ENCODE data around the gene RAMAC. TPM values are rescaled to one million over a fixed set of nuclear protein-coding genes. Genes with fewer than 3 reads are reported as not detected.
A peak's percentile ranks its signal among the peaks of the same experiment; 100 is the strongest.

Gene RAMAC
- total and polyA plus RNA-seq, 2 of the 8 experiments (the other 6 are each of a cell fraction or from before 2014, with no cell fraction given): 20.7 to 32.9 TPM

DNA sequence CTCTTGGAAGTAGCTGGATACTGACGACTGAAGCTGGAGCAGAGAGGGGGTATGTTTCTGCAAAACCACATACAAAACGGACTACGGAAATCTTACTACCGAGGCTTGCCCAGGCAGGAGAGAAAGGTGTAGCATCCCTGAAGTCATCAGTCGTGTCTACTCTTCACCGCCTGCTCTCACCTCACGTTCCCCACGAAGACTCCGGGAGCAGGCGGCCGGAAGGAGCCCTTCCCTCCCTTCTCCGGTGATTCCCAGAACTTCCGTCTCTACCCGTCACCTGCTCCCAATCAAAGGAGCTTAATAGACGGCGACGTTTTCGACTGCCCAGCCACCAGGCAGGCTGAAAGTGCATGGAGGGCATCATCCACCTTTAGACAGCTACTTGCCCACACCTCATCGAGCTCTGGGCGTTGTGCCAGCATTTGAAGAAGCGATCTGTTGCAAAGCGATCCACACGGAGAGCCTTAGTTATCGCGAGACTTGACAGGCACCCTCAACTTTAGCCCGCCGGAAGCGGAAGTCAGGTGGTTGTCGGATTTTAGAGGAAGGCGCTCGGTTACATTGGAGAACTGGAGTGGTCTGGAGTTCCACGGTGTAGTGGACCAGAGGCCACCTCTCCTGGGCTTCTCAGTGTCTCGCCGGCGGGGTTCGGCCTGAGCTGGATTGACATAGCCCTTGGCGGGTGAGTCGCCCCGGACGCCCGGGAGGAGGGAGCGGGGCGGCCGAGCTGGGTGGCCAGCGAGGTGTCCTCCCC lies at the start of gene RAMAC (continued):
- TF ChIP-seq EP300 (IDR thresholded peaks at IDR 0.05; ENCODE audit: borderline replicate concordance in 1 of 2, low read depth in 2 of 2, low read length in 2 of 2): no peak
- no peak for TF ChIP-seq CREB1 (IDR thresholded peaks at IDR 0.05)
- TF ChIP-seq E2F6 (IDR thresholded peaks at IDR 0.05): peak; percentile 100
- TF ChIP-seq MAFK (IDR thresholded peaks at IDR 0.05; ENCODE audit: low read depth, low read length): no peak
- peak; percentile 69 for TF ChIP-seq TAF1 (IDR thresholded peaks at IDR 0.05; ENCODE audit: low read depth, low read length)
- TF ChIP-seq EZH2 (IDR thresholded peaks at IDR 0.05; ENCODE audit: low read depth, low read length, severe bottlenecking): no peak
- no peak for TF ChIP-seq TAF7 (optimal IDR thresholded peaks at IDR 0.05; ENCODE audit: borderline replicate concordance, low read depth, low read length)
- TF ChIP-seq ZNF274 (IDR thresholded peaks at IDR 0.05; ENCODE audit: borderline replicate concordance, extremely low read depth, low read length): no peak
- no peak for TF ChIP-seq CTBP2 (IDR thresholded peaks at IDR 0.05; ENCODE audit: borderline replicate concordance, insufficient read depth, insufficient read length, low read length)
- no peak for TF ChIP-seq POU5F1 (IDR thresholded peaks at IDR 0.05; ENCODE audit: low read depth, low read length)
- no peak for TF ChIP-seq SP4 (IDR thresholded peaks at IDR 0.05; ENCODE audit: low read length)
- no peak for TF ChIP-seq SP2 (IDR thresholded peaks at IDR 0.05; ENCODE audit: low read length)
- TF ChIP-seq HDAC2 (IDR thresholded peaks at IDR 0.05; ENCODE audit: borderline replicate concordance in 1 of 2, low read depth in 2 of 2, low read length in 2 of 2): peak in 1 of 2 experiments; percentile 88; a peak in 2 of 4 replicates
- TF ChIP-seq, protein P1, sequence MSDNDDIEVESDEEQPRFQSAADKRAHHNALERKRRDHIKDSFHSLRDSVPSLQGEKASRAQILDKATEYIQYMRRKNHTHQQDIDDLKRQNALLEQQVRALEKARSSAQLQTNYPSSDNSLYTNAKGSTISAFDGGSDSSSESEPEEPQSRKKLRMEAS (IDR thresholded peaks at IDR 0.05): peak; percentile 100
- TF ChIP-seq RXRA (IDR thresholded peaks at IDR 0.05; ENCODE audit: insufficient read depth, low read depth, low read length): no peak
- 0 out of 2 replicates have a peak, but pooled peaks have one; percentile 5 for TF ChIP-seq TBP (IDR thresholded peaks at IDR 0.05; ENCODE audit: low read depth, low read length)
- no peak for TF ChIP-seq NANOG (IDR thresholded peaks at IDR 0.05; ENCODE audit: insufficient read depth, low read depth, low read length, poor library complexity, severe bottlenecking)
- TF ChIP-seq TCF12 (IDR thresholded peaks at IDR 0.05; ENCODE audit: low read depth, low read length): 0 out of 2 replicates have a peak, but pooled peaks have one; percentile 20
- TF ChIP-seq EGR1 (IDR thresholded peaks at IDR 0.05; ENCODE audit: borderline replicate concordance, low read depth, low read length): no peak
- TF ChIP-seq CBX5 (IDR thresholded peaks at IDR 0.05; ENCODE audit: low read depth, low read length): no peak
- TF ChIP-seq SIN3A (conservative IDR thresholded peaks at IDR 0.05 in 1 of 2, IDR thresholded peaks at IDR 0.05 in 1 of 2; ENCODE audit: low read depth in 1 of 2, low read length in 2 of 2): peak in 1 of 2 experiments; percentile 48; a peak in 1 of 4 replicates
- TF ChIP-seq PHF8 (conservative IDR thresholded peaks at IDR 0.05; ENCODE audit: low read depth, low read length): peak; percentile 79
